SK-N-SH (cell line): ENCODE data around the gene MYO19.

Experiments
- CHD2 ChIP-seq: fragments of 150-350 bp; IDR thresholded peaks from 2 replicates; pipeline ENCODE4 v1.6.1; 2018; ENCODE audit warnings: low read length; ENCODE audit not compliant: partially characterized antibody
- CTCF ChIP-seq: fragments of 200-600 bp; sonication (generic); IDR thresholded peaks from 2 replicates; pipeline ENCODE4 v1.6.1; 2017; ENCODE audit warnings: antibody characterized with exemption, mild to moderate bottlenecking, moderate library complexity
- EP300 ChIP-seq, 2 experiments: IDR thresholded peaks; 2 replicates each; pipeline versions ENCODE4 v1.4.0 to v1.6.1; 2012; ENCODE audit warnings: borderline replicate concordance in 1 of 2, low read depth in 1 of 2, low read length in 1 of 2
- GABPA ChIP-seq: IDR thresholded peaks from 2 replicates; pipeline ENCODE4 v1.4.0; 2012; ENCODE audit warnings: low read depth, mild to moderate bottlenecking
- JUND ChIP-seq: IDR thresholded peaks from 2 replicates; pipeline ENCODE4 v1.4.0; 2012
- POLR2AphosphoS5 ChIP-seq: IDR thresholded peaks from 2 replicates; pipeline ENCODE4 v1.6.1; 2012; ENCODE audit warnings: low read depth, low read length
- RAD21 ChIP-seq: IDR thresholded peaks from 2 replicates; pipeline ENCODE4 v1.6.1; 2012; ENCODE audit warnings: mild to moderate bottlenecking, low read length
- REST ChIP-seq: IDR thresholded peaks from 2 replicates; pipeline ENCODE4 v1.6.1; 2012; ENCODE audit warnings: mild to moderate bottlenecking, low read depth, low read length, moderate library complexity
- RFX5 ChIP-seq: IDR thresholded peaks from 2 replicates; pipeline ENCODE4 v1.6.1; 2012; ENCODE audit warnings: mild to moderate bottlenecking, improper control_type of control experiment, low read length
- SMC3 ChIP-seq: IDR thresholded peaks from 2 replicates; pipeline ENCODE4 v1.6.1; 2012; ENCODE audit warnings: low read depth, low read length, improper control_type of control experiment
- TEAD4 ChIP-seq: IDR thresholded peaks from 2 replicates; pipeline ENCODE4 v1.4.0; 2012; ENCODE audit warnings: mild to moderate bottlenecking, borderline replicate concordance; ENCODE audit not compliant: insufficient read depth
- USF2 ChIP-seq: fragments of 150-350 bp; IDR thresholded peaks from 2 replicates; pipeline ENCODE4 v1.6.1; 2017; ENCODE audit warnings: antibody characterized with exemption, low read length, low read depth, borderline replicate concordance
- ZBTB33 ChIP-seq: IDR thresholded peaks from 2 replicates; pipeline ENCODE4 v1.4.0; 2012; ENCODE audit warnings: low read depth, borderline replicate concordance

GRCh38 chr17:36512641-36513040 lies 22.0 kb downstream of the MYO19 start:
- no peak for TF ChIP-seq CTCF
- no peak for TF ChIP-seq GABPA
- no peak for TF ChIP-seq EP300 (IDR thresholded peaks at IDR 0.05; ENCODE audit: borderline replicate concordance in 1 of 2, low read depth in 1 of 2, low read length in 1 of 2)
- no peak for TF ChIP-seq CHD2
- no peak for TF ChIP-seq SMC3
- TF ChIP-seq ZBTB33, result no peak
- TF ChIP-seq RFX5, result no peak
- no peak for TF ChIP-seq JUND
- no peak for TF ChIP-seq TEAD4
- no peak for TF ChIP-seq RAD21
- no peak for TF ChIP-seq REST
- no peak for TF ChIP-seq USF2
- TF ChIP-seq POLR2AphosphoS5, result no peak
